ENCODE results near the gene LGR4.
A peak's percentile ranks its signal among the peaks of the same experiment; 100 is the strongest.
"Not testable (repeated sequence)": the region's sequence is repeated elsewhere in the genome, so short reads cannot be mapped to it uniquely, and the experiment has no call there.

LGR4 gene

DNA sequence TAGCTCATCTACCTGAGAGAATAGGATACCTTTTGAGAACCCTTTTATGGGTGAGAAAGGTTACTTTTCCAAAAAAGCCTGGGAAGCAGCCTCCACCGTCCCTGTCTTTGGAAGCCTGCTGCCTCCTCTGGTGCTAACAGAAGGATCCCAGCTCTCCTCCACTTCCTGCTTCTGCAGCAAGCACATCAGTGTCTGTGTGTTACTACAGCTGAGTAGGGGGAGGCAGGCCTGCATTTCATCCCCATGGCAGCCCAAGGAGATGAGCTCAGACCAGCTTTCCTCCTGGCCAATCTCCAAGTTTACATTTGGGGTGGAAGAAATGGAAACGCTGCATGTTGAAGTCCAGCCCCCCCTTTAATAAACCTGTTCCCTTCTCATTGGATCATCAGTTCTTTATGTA, 102.2 kb downstream of the LGR4 start:
- no peak for DNase-seq

DNA sequence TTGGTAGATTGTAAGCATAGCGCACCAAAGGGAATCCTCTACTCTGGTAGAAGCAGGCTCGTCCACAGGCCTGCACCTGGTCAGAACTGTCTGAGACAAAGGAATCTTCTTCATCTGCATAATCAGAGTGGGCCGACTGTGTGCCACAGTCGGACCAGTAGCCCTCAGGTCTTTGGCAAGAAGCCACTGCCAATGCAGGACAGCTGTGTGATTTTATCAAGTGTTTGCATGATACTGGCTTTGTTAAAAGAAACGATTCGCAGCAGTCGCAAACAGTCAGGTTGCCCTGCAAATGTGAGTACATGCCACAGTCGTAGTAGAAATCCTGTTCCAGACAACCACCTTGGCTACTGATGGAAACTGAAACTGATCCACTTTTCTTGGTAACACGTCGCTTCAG, 104.7 kb downstream of the LGR4 start:
- no peak for DNase-seq

DNA sequence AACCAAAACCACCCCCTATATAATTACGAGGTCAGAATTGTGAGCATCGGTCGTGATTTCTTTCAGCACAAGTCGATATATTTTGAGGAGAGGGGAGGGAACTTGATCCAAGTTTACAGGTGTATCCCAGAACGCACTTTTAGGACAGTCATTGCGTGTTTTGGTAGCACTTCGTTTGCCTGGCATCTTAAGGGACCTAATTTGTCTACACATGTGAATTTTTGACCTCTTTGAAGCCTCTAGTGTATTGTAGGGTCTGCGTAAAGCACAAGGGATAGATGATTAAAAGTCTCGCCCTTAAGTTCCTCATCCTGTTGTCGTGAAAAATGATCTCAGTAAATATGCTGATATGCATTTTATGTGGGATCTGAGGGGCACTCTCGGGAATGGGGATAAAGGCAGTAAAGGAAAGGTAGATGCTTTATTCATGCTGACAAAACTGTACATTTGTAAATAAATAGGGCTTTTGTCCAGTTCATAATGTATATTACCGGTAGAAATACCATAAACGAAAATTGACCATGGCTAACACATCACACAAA, 108.9 kb downstream of the LGR4 start:
- no peak for DNase-seq

DNA sequence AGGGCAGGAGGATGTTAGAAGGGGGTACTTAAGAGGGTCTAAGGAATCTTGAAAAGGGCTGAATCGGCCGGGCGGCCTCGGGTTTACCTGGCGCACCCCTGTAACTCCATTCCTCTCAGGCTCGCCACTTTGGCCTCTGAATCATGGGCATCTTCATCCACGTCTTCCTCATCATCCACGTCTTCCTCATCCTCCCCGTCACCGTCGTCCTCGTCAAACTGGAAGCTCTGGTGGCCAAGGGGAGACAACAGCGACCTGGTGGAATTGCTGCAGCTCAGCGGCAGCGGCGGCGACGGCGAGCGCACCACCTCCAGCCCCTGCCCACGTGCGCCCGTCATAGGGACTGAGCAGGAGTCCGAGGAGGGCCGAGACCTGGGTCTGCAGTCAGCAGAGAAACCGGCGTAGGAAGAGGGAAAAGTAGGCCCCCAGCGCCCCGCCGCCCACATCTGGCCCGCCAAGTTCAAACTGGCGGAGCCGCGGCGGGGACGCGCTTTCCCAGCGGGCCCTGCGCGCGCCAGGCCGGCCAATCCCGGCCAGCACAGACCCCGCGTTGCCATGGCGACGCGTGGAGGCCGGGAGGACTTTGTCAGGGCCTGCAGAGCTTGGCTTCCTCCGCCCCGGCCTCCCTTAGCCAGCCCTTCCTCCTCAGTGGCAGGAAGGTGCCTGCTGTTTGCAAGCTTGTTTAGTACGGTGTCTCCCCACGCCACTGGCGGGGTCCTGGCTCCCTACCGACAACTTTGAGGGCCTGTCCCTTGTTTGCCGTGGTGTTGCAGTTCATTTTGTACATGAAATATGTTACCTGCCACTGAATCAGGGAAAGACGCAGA, 109.6 kb downstream of the LGR4 start, which contains the start of gene CCDC34:
Gene CCDC34, minus strand, starts transcription at position 467 of the 827 bp plus-strand sequence. Its CDS starts 21 bp downstream, at position 446.
- DNase-seq, result peak; percentile 91

DNA sequence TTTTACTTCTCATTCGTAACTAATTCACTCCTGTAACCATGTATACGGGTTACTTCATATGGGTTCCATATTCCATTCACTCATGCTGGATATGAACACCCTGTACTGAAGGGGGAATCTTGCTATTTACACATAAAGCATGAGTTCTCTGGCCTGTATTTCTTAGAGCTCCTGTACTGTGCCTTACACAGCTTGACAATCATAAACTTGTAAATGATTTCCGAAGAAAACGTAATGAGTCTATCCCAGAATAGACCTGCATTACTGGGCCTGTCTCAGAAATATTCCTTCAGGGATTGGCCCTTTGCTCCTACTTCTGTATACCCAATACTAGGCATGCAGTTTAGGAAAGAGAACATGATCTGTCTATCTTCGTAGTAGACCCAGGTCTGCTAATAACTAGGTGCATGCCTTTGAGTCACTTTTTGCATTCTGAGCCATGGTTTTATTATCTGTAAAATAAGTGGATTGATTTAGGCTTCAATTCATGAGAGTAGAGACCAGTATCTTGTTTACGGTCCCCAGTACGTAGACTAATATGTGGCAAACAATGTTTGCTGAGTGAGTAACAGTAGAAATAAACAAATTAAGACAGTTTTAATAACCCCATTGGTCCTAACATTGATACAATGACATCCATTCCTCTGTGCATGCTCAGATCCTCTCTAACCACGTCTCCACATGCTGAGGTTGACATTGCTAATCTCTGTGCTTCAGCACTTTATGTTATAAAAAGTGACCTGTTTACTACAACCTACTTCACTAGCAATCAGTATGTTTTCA, 110.8 kb downstream of the LGR4 start:
- DNase-seq, result no peak

DNA sequence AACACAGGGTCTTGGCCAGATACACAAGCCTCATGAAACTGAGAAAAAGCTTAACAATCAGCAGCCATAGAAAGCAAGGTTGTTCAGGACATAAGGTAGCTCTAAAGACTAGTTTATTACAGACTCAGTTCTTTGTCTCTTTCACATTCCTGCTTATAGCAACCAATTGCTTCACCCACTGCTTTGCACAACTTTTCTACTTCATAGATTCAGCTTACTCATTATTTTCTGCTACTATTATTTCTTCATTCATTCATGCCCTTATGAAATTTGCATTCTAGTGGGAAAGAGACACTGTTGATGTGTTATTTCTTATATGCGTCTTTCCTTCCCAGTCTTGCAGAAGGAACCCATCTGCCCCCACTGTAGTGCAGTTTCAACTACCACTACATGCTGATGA, 114.3 kb downstream of the LGR4 start:
- no peak for DNase-seq

DNA sequence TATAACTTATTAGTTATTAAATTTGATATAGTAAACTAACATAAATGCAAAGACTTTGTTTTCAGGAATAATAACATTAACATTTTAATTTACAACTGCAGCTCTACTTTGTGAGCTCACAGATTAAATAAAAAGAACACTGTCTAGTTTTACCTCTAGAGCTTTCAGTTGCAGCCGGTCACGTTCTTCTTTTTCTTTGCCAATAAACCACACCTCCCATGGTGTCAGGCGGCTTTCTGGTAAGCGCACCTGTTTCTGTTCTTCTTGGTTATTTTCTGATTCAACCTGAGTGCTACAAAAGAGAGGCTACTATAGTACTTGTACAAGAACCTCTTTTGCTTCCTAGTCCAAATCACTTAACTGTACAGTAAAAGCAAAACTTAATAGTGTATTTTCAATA, 115.3 kb downstream of the LGR4 start:
- no peak for DNase-seq

DNA sequence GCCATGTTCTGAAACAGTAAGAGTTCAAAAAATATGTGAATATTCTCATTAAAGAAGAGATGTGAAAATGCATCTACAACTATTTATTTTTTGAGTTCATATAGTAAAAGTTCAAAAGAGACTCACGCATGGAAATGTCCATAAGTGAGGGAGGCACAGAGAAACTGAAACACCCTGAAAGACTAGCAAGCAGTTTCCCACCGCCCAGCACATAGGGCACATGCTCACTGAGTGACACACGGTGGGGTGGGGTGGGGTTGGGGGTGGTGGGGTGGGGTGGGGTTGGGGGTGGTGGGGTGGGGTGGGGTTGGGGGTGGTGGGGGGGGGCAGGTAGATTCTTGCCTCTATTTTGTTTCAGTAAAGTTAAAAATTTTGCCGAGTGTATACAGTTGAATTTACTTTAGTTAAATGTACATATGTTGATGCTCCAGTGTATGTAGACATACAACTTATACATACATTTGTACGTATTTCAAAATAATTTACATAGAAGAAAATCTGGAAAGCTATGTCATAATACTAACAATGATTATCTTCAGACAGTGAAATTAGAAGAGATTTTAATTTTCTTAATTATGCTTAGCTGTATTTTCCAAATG, 115.9 kb downstream of the LGR4 start:
- no peak for DNase-seq

DNA sequence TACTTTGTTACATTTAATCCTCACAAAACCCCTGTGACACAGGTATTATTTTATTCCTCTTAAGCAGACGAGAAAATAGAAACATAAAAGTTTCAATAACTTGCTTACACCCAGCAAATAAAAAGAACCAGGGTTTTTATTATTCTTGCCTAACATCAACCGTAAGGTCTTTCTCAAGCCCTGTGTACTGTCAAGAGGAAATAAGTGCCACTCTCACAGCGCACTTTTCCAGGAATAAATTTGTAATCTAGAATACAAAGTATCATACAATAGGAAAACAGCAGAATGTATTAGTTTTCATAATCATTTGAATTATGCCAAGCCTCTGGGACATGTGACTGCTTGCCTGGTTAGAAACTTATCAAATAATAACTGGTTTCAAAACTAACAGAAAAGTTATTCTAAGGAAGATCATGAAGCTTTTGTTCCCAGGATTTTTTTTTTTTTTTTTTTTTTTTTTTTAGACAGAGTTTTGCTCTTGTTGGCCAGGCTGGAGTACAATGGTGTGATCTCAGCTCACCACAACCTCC, 117.0 kb downstream of the LGR4 start:
- no peak for DNase-seq

DNA sequence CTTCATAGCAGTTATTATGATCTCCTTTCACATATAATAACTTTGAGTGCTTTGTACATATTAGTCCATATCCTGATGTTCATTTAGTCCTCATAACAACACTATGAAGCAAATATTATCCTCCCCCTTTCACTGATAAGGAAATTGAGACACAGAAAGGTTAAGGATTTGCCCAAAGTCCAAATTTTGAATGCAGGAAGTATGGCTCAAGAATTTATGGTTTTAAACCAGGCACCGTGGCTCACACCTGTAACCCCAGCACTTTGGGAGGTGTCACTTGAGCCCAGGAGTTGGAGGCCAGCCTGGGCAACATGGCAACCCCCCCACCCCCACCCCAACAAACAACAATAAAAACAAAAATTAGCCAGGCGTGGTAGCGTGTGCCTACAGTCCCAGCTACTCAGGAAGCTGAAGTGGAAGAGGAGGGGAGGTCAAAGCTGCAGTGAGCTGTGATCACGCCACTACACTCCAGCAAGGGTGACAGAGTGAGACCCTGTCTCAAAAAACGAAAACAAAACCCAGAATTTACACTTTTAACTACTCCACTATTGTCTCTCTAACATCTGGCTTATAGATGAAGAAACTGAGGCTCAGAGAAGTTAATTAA, 118.1 kb downstream of the LGR4 start:
- DNase-seq, result no peak

DNA sequence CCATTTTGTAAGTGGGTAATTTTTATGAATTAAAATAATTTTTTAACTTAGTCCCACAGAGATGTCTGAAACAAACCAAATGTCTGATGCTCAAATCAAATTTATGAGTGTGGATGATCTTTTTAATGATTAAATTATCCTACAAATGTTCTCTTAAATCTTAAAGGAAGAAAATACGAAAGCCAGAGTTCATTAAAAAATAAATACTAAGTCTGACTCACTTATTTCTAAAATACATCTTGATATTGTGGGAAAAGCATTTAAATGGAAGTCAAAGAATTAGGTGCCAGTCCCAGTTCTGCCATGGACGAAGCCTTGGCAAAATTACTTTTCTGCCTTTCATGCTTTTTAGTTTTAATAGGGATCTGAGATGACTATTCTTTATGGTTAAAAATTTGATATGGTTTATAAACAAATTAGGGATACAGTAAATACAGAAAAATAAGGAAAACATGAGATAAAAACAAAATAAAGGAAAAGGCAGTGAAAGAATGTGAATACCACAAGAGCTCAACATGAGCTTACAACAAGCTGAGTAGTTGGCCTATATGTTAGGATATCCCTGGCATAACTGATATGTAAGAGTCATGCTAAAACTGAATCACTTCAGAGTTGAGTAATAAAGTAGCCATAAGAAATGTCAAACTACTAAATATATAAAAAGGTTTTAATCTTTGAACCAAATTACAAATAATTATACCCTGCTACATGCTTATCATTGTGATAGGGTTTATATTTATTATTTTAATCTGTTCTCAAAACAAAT, 118.8 kb downstream of the LGR4 start:
- DNase-seq, result no peak

DNA sequence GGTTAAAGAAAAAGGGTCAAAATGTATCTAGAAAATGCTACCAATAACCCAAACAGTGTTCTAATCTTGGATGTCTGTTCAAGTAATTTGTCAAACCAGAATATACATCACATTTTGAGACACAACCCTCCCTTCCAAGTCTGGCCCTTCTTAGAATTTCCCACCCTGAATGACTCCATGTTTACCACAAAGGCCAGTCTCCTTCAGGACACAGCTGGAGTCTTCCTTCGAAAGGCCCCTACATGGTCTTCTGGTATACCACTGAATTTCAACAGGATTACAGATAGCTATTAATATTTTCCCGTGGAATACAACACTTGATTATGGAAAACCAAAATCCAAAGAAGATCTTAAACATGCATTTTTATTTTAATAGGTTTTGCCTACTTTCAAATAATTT, 119.8 kb downstream of the LGR4 start:
- DNase-seq, result no peak

DNA sequence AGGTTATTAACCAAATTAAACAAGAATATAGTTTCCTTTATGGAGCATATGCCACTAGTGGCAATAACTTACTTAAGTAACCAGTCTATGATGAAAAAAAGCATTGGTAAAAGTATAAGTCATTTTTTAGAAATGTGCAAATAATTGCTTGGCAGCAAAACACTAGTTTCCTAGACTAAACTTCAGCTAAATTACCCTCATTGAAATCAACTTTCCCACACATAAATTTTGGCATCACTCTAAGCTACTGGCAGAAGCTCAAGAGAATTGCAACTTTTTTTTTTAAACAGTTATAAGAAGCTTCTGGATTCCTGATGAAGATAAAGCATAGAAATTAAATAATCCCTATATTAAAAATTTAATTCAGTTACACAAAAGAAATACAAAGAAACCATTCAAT, 122.1 kb downstream of the LGR4 start:
- no peak for DNase-seq

DNA sequence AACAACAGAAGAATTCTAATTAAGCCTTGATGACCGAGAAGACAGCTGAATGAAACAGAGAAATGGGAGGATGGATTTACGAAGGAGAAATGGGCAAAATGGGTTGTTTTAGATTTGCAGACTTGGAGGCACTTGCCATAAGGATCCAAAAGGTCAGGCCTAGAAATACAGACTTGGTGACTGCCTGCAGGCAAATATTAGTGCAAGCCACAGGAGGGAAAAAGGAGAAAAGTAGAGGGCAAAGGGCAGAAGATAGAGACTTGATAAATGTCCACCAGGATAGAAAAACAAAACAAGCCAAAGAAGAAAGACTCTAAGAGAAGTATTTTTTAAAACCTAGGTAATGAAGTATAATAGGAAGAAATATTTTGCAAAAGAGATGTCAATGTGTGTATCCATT, 122.7 kb downstream of the LGR4 start:
- DNase-seq, result no peak

DNA sequence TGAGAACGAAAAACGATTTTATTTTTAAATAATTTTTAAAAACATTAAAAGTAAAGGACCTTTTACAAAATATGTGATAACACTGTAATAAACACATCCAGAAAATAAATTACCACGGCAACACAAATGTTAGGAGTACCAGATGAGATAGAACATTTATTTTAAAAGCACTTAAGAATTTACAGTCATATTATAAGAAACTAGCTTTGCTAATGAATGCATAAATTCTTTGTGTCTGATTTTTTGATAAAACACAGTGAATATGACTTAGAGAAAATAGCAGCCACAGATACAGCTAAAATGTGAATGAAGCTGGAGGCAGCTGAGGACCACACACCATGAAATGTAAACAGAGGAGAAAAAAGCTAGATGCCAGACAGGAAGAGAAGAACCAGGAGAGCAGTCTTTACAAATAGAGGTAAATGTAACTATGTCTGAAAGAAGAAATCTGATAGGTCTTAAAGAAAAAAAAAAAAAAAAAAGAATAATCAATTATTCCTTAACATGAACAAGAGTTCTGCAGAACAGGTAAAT, 124.2 kb downstream of the LGR4 start:
- DNase-seq, result no peak

DNA sequence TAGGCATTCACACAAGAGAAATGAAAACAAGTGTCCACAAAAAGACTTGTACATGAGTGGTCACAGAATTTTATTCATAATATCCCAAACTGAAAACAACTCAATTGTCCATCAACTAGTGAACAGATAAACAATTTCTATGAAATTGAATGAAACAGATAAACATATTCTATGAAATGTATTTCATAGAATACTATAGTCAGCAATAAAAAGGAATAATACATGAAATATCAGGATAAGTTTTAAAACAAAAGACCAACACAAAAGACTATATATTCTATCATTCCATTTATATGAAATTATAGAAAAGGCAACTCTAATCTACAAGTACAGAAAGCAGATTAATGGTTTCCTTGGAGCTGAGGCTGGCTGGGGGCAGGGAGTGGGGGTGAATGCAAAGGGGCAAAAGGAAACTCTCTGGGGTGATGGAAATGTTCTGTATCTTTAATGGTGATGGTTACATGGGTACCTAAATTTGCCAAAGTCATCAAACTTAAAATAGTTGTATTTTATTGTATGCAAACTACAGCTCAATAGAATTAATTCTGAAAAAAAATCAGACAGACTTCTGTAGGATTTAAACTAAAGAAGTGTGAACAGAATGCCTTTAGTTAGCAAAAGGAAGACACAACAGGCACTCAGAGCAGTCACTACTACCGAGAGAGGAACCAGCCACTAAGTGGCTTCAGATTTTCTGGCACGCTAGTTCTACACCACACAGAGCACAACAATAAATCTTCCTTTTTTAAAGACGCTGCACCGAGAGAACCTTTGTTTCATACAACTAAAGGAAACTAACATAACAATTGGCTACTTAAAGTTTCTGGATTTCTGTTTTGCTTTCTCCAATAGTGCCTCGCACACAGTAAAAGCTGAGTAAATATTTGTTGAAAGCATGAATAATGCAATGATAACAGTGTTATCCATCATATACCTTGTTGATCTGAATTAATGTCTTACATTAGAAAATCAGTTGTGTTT, 124.9 kb downstream of the LGR4 start:
- no peak for DNase-seq

DNA sequence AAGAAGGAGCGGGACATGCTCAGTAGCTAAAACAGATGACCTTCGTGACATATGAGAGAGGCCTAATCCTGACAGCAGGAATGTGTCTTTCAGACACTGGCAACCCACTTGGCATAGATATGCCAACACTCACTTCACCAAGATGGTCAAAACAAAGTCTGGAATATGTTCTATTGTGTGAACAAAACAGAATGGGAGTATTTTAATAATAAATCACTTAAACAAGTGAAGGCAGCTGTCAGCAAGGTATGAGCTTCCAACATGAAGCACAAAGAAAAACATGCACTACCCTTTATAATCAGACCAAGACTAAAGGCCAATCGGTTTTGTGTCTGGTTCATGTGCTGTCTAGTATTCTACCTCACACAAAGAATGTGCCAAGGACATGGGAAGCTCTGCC, 132.6 kb downstream of the LGR4 start:
- no peak for DNase-seq

DNA sequence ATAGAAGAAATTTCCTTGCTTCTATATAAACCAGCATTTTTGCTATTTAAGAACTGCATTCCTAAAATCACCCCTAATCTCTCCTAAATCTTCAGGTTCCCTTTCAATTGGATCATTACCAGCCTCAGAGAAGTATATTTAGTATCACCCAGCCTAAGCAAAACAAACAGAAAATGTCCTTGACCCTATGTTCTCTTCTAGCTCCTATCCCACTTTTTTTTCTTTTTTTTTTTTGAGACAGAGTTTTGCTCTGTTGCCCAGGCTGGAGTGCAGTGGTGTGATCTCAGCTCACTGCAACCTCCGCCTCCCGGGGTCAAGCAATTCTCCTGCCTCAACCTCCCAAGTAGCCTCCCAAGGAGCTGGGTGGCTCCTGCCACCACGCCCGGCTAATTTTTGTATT, 137.8 kb downstream of the LGR4 start:
- DNase-seq, result not testable (repeated sequence)

DNA sequence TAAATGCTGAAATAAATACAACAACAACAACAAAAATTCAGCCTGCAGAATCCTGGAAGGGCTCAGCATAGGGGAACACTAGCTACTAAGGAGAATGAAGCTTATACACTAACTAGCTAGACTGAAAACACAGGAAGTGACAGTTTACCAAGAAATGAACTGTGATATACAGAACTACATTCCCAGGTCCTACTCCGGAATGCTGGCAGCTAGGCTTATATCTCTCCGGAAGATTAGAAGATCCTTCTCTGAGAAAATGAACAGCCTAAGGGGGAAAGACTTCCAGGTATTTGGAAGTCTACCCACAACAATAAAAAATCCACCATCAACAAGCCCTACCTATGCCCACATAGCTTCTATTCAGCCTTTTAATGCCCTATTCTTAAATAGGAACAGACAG, 140.6 kb downstream of the LGR4 start:
- no peak for DNase-seq

DNA sequence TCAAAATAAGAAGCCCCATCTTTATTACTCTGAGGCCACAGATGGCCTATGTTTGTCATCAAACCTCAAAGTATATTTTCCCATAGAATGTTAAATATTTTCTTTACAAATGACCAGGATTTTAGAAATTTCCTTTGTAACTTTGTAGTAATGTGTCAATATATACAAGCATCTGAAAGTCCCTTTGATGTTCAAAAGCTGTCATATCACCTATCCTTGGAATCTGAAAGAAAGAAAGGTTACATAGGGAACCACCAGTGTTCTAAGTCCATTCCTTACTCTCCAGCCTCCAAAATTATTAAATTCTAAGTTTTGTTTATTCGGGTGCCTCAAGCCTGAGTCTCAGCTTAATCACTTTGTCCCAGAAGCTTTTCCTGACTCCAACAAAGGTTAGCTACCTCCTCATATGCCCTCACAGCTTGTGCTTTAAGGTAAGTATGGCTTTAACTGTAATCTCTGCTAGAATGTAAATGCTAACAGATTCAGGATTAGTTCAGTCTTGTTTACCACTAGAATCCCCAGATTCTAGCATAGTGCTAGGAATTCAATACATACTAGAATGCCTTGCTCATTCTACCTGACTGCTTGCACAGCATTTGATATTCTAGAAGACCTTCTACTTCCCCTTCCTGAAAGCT, 141.8 kb downstream of the LGR4 start:
- no peak for DNase-seq

Measured in CD4-positive, alpha-beta T cell treated with Interleukin-15 for 1 hour (primary cell).